GM21381 (cell line): Measurements from ENCODE around the gene TASOR2.
A peak's percentile ranks its signal among the peaks of the same experiment; 100 is the strongest.

Experiments
- ATAC-seq: cut with Tn5 transposase; IDR thresholded peaks from one replicate; pipeline ENCODE4 v1.9.1; 2021; ENCODE audit warnings: mild to moderate bottlenecking, moderate library complexity; ENCODE audit not compliant: unreplicated experiment

Gene TASOR2

DNA sequence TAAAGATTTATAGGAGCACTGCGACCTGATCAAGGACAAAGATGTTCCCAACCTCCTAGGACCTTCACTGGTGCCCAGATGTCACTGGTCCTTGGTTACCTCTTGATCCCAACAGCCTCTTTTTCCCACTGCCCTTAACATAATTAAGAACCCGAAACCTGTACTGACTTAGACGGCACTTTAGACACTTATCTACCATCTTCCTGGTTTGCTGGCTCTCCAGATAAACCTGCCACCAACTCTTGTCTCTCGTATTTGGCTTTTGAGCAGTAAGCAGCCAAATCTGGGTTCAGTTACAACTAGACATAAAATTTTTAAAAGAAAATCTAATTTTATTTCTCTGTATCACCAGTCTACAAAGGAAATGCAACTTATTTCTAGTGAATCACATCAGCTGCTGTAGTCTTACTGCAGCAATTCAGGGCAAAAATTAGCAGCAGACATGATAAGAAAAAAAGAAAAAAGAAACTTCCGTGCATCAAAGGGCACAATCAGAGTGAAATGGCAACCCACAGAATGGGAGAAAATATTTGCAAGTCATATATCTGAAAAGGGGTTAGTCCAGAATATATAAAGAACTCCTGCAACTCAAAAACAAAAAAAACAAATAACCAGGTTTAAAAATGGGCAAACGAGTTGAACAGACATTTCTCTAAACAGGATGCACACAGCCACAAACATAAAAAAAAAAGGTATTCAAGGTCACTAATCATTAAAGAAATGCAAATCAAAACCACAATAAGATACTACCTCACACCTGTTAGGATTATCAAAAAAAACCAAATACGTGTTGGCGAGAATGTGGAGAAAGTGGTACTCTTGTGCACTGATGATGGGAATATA lies 27.7 kb upstream of the TASOR2 start:
- ATAC-seq = no peak

DNA sequence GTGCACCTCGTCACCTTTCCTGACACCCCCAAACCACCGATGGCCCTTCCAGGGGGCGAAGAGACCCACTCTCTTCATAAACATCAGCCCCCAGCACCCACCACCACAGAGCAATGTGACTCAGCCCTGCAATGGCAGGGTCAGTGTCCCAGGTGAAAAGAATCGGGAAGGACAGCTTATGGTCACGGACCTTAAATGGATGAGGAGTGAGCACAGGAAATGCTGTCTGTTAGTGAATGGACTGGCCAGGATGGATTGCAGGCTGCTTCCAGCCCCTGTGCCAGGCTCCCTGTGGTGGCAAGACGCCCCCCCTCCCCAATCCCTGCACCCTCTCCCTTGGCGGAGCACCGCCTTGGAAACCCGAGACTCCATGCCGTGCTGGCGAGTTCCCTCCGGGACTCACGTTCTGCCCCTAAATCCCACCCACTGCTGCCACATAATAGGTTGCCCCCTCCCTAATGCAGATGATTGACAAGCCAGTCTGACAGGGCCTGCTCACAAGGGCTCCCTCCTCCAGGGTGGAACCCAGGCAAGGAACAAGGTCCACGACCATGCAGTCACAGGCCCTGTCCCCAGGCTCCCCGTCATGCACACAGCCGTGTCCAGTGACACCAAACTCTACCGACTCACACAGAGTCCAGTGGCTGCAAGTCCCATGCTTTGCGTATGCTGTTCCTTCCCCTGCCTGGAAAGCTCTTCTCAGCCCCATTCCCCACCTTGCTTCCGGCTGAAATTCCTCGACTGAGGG lies 25.6 kb upstream of the TASOR2 start:
- ATAC-seq = no peak

DNA sequence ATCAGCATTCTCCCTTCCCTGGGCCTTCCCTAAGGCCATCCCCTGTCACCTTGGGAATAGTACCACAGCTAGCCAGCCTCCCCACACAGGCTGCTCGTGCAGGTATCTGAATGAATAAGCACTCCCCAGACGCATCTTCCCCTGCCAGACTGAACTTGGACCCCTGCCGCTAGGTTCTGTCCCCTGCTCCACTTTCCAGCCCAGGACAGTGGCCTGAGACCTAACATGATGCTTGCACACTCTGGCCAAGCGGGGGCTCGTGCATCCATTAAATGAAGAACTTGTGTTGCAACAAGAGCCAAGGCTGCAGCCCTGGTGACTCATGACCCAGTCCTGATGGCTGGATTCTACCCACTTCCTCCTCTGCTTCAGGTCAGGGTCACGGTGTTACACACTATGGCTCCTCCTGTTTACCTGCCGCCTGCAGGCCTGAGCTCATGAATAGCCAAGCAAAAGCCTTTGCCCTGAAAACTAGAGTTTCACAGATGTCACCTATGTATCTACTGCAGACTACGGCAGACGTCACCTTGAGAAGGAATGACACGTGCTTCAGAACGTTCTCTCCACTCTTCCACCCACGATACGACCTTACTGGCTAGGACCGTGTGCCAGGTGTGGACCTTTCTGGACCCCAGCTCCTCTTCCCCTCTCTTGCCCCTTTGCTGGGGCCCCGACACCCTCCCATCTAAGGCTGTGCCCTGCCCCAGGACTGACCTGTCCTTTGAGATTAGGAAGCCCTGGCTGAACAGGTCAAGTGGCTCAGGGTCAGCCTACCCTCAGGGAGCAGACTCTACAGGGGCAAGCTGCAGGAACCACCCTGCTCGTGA lies 24.7 kb upstream of the TASOR2 start:
- peak; percentile 54 for ATAC-seq

DNA sequence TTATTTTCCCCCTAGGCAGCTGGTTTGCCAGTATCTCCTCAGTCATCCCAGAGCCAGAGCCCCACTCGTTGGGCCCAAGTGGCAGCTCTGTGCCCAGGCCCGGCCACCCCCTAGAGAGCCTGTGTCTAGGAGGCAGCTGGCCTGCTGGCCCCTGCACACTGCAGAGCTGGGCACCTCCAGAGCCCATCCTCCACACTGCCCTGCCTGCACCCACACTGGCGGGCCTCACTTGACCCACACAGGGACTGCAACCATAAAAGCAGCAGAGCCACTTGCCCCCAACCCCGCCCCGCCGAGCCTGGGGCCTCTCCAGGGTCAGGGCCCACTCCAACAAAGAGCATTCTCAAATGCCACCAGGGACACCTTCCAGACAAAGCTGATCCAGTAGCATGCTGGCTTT lies 23.6 kb upstream of the TASOR2 start:
- ATAC-seq = no peak

DNA sequence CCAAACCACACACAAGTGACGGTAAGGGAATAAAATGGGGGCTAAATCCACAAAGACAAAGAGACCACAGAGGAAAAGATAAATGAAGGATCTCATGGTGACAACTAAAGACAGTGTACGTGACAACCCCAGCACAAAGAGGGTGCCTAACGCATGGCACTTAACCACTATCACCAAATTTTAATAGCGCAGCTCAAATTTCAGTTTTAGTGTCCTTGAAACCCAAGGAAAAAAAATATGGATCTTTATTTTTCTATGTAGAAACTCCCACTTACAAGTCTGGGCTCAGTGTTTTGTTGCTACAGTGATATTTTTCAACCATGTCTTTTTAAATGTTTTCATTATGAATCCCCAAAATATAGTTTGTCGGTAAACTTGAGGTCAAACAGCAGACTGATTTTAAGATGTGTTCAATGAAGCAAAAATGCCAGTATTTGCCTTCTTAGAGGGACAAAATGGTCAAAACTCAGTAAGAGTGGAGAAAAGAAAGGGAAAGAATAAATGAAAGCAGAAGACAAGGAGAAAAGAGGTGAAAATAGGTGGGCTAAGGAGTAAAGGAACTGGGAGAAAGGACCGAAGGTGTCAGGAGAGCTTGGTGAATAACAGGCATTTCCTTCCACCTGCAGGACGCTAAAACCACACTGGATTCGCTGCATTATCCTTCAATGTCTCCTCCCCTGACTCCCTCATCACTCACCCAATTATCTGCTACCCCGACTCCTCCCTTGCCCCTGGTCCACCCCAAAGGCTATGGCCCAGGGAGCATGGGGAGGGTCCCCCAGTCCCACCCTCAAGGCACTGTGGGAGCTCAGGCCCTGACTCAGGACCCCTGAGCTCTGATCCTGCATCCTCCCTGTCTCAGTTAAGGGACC lies 21.7 kb upstream of the TASOR2 start:
- ATAC-seq = no peak

DNA sequence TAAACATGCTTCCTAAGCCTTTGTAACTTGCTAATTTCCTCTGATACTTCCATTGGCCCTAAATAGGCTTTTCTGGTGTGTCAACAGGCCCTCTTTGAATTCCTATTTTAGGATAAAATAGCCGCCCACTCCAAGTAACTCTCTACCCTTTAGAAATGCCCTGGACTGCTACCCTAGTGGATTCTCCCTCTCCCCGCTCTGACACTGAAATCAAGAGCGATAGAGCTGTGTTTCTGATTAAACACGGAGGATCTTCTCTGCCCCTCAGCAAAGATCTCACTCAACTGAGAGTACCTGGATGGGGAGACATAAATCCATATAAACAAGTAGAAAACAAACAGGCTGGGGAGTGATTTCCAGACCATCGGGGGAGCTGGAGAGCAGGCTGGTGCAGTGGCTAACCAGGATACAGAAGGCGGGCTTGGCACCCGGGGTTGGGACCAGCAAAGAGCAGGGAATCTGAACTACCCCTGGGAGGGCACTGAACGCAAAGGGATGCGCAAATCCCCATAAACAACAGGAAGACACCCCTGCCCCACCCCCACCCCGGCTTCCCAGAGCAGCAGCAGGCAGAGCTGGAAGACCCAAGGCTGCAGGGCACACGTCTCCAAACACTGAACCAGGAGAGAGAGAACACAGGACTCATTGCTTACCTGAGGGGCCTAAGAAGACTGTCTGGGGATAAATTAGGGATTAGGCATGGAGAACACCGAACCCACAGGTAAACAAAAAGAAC lies 20.8 kb upstream of the TASOR2 start:
- ATAC-seq = no peak

DNA sequence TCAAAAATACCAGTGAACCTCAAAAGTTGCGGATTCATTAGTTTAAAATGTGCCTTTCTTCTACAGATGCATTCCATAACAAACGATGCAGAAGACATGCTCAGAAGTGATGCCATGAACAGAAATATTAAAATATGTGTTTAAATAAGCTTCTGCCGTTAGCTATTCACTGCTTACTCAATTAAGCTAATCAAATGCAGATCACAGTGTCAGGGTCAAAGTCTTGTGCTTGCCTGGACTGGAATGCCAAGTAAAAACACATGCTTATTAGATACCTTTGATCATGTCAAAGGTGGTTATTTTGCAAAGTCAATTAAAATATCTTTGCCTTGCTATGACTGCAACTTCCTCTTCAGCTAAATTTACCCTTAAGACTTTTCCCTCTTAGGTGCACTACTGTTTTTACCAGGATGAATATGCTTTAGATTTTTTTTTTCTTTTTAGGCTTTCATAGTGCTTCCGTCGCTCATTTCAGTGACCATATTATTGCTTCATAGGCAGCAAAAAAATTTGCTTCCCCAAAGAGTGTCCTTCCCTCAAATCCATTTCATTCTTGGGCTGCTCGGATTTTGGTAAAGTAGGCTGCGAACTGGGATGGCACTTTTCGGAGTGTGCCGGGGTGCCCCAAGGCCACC lies 19.1 kb upstream of the TASOR2 start:
- ATAC-seq = no peak

DNA sequence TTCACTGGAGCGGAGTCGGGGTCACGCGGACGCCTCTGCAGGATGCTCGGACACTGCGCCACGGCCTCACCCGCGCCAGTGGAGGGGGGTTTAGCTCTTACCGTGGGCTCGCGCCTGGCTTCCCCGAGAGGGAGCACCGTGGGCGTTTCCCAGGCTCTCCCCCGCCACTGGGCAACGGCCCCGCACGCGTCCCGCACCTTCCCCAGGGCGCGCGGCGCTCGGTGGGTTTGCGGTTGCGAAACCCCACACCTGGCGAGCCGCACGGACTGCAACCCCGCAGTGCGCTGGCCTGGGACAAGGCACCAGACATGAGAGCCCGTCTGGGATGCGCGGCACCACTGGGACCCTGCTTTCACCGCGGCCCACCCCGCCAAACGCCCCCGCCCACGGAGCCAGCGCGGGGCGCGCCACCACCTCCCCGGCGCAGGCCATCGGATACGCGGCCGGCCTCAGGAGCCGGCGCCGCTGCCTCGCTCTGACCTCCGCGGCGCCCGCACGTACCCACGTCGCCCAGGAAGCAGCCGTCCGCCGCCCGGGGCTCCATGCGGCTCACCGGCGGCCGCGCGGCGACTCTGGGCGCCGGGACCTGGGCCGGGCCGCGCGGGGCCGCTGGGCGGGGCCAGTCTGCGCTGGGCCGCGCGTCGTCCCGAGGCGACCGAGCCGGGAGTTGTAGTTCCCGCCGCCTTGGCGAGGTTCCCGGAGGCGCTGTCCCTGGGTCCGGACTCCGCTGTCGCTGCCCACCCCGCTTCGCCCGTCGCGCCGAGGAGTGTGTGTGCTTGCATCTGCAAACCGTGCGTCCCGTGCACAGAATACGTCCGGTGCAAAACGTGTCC lies 18.4 kb upstream of the TASOR2 start, which contains the start of gene ASB13:
Gene ASB13, minus strand, starts transcription at position 588 of the 833 bp plus-strand sequence. Its CDS starts 44 bp downstream, at position 544.
- peak; percentile 79 for ATAC-seq

DNA sequence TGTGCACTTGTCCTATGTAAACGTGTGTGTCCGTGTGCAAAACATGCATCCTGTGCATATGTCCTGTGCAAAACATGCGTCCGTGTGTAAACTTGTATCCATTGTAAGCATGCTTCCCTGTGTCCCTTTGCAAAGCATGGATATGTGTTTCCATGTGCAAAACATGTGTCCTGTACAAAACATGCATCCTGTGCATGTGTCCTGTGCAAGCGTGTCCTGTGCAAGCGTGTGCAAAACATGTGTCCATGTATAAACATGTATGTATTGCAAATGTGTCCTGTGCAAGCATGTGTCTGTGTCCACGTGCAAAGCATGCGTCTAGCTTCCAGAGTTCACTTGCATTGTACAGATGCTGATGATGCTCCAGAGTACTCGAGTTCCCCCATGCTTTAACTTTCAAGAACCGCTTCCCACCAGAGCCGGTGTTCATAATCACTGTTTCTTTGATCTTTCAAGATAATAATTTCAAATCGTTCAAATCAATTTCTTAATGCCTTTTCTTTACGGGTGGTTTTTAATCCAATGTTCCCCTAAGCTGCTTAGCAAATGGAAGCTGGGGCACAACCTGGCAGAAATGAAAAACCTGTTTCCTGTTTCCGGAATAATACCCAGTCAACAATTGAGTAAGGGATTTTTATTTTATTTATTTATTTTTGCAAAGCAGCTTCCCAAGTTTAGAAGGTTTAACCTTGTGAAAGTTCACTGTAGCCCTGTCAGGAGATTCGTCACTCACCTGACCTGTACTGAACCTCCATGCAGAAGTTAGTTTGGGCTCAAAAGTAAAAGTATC lies 17.6 kb upstream of the TASOR2 start:
- ATAC-seq = no peak

DNA sequence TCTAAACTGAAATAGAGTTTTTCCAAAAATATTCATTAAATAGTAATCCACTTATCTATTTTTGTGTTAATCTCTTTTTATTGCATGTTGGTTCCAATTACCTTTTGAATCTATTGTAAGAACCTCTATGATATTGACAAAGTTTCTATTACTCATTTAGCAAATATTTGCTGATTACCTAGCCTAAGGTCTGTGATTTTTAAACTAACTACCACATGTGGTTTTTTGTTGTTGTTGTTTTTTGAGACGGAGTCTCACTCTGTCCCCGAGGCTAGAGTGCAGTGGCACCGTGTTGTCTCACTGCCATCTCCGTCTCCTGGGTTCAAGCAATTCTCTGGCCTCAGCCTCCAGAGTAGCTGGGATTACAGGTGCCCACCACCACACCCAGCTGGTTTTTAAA lies 16.2 kb upstream of the TASOR2 start:
- ATAC-seq = no peak

DNA sequence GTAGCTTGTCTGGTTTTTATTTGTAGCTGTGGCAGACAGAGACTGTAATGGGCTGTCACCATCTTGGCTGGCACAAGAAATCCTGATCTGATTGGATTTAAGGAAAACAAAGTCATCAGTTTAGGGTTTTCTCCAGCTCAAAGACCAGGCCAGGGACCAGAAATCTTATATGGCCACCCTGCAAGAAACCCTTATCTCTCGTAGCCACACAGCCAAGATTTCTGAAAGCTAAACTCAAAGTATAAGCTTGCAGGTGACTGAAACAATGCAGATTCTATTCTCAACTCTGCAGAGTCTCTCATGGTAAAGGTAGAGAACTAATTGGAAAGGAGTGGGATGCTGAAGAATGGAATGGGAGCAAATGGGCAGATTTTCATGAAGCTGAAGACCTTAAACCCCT lies 15.0 kb upstream of the TASOR2 start:
- no peak for ATAC-seq

DNA sequence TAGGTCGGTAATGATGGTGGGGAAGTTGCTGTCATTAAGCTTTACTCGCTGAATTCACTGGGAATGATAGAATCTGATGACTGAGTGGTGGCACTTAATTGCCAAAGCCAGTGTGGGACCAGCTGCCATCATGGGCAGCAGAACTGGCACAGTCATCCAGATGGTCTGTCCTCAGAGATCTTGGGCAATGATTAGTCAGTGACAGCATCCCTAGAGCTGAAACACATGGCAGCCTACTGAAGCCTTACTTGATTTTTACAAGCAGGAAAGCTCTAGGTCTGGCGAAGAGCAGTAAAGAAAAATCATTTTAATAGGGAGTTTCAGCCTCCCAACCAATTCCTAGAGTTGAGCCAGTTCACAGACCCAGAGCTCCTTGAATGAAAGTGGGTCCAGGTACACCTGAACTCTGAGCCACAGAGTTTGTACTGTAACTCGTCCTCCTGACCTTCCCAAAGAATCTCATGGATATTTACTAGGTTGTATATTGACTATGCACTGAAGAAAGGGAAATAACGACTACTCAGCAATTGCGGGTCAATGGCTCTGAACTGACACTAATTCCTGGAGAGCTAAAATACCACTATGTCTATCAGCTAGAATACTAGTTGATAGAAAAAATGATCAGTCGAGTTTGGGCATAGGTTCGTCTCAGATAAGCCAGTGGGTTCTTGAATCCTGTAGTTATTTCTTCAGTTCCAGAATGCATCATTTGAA lies 13.8 kb upstream of the TASOR2 start:
- no peak for ATAC-seq

DNA sequence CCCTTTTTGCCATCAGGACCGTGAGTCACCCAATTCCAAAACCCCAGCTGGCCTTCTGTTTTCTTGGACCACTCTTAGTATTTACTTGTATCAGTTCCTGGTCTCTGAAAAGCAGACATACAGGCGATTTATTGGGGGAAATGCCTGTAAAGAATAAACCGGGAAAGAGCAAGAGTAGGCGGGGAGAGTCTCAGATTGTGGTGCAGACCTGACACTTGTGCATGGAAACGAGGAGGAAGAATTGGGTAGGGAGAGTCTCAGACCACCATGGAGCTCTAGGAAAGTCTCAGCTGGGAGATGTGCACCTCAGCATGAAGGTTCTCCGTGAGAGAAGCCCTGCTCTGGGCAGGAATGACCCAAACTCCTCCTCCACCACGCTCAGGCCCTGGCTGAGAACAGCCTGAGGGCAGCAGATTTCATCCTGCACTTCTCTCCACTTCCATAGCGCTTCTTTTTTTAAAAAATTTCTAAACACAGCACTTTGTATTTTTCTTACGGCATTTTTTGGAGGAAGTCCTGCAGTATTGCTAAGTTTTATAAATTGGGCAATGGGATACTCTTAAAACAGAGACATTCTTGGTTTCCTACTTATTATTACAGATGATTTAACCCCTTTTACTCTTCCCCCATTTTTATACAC lies 6.1 kb upstream of the TASOR2 start:
- no peak for ATAC-seq

DNA sequence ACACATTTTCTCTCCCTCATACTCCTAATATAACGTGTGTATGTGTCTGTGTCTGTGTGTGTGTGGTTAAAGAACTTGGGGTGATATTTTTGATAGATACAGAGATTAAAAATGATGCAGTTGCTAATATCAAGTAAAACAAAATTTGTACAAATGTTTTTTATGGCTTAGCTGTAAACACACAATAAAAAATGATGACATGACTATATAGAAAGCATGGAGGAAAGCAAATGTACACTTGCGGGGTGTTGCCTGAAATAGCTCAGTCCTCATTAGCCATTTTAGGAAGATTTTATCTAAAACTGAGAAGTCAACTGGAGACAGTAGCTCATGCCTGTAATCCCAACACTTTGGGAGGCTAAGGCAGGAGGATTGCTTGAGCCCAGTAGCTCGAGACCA lies 5.6 kb upstream of the TASOR2 start:
- no peak for ATAC-seq

DNA sequence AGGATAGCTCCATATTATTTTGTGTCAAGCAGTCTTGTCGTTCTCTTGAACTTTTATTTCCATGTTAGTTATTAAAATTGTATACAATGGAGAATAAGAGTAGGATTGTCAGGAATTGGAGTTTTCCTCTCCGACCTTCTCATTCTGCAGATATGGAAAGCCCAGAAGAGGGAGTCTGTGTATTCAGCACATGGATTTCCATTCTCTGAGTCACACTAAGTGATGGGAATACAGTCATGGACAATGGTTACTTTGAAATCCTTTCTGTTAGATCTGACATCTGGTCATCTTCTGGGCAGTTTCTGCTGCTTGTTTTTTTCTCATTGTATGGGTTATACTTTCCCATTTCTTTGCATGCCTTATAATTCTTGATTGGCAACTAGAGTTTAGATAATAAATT lies 5.0 kb upstream of the TASOR2 start:
- ATAC-seq = no peak

DNA sequence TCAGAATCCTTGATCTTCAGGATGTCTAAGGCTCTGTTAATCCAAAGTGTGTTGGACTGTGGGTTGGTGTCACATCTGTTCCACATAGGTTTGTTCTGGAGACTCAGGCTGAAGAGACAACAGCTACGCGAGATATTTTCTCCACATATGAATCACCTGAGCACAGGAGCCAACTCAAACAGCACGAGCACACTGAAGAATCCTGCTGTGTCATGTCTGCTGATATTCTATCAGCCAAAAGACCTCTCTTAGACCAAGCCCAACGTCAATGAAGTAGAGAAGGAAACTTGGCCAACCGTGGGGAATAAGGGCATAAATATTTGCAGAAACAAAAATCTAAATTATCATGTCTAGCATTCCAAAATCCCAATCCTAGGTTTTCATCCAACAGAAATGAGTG lies 2.7 kb upstream of the TASOR2 start:
- ATAC-seq = no peak
